HCT116 (cell line): ENCODE data around the gene TDRD15.

Experiments
- ATF3 ChIP-seq: IDR thresholded peaks from 2 replicates; pipeline ENCODE4 v1.6.1; 2012
- CBX3 ChIP-seq: IDR thresholded peaks from 2 replicates; pipeline ENCODE4 v1.6.1; 2012; ENCODE audit warnings: low read depth
- CEBPB ChIP-seq: IDR thresholded peaks from 2 replicates; pipeline ENCODE4 v1.6.1; 2012; ENCODE audit warnings: low read depth
- CTCF ChIP-seq, 3 experiments: fragments of 200-600 bp in 1 of 3; sonication (generic) in 1 of 3; IDR thresholded peaks in 2 of 3; conservative IDR thresholded peaks in 1 of 3; 2 replicates each; pipeline ENCODE4 v1.5.1; 2012 to 2017; ENCODE audit warnings: low read depth in 2 of 3, low read length in 2 of 3, antibody characterized with exemption in 1 of 3, borderline replicate concordance in 1 of 3, control low read depth in 1 of 3, mild to moderate bottlenecking in 1 of 3, mixed read lengths in 1 of 3, mixed run types in 1 of 3, moderate library complexity in 1 of 3; ENCODE audit not compliant: insufficient read depth in 1 of 3
- POLR2A ChIP-seq: IDR thresholded peaks from 2 replicates; pipeline ENCODE4 v1.7.0; 2011; ENCODE audit warnings: borderline replicate concordance; ENCODE audit not compliant: insufficient read depth, insufficient read length; ENCODE audit errors: extremely low read depth
- RAD21 ChIP-seq: IDR thresholded peaks from 2 replicates; pipeline ENCODE4 v1.6.1; 2012; ENCODE audit warnings: low read depth, mild to moderate bottlenecking
- REST ChIP-seq: IDR thresholded peaks from 2 replicates; pipeline ENCODE4 v1.6.1; 2012; ENCODE audit warnings: low read depth
- SIN3A ChIP-seq: IDR thresholded peaks from 2 replicates; pipeline ENCODE4 v1.6.1; 2012; ENCODE audit warnings: low read depth

- TF ChIP-seq CTCF (IDR thresholded peaks at IDR 0.05 in 2 of 3, conservative IDR thresholded peaks at IDR 0.05 in 1 of 3; ENCODE audit: borderline replicate concordance in 1 of 3, insufficient read depth in 1 of 3, low read depth in 2 of 3, low read length in 2 of 3): no peak
- no peak for TF ChIP-seq CBX3
- no peak for TF ChIP-seq REST
- TF ChIP-seq SIN3A: no peak
- TF ChIP-seq POLR2A: no peak
- TF ChIP-seq RAD21: peak; percentile 23; the same call in 1 of the 2 replicates
- no peak for TF ChIP-seq CEBPB
- TF ChIP-seq ATF3: no peak
Measured at GRCh38 chr2:21175895-21176646, 52.3 kb downstream of the TDRD15 start.
